Calu3 (cell line): ENCODE results near the gene BCL2L15. TPM values are rescaled to one million over a fixed set of nuclear protein-coding genes. Genes with fewer than 3 reads are reported as not detected.

Experiments
- BruUV-seq: library from RNA; stranded (reverse); fragments of 400-500 nt; replicated peaks from 2 replicates; lab custom pipeline; 2021; lab: Mats Ljungman, UMichigan
- CTCF ChIA-PET: fragments of 300-600 bp; sonication (Branson Sonifier 250); formaldehyde crosslinking; loops from one replicate; lab custom pipeline; 2022; ENCODE audit warnings: antibody characterized with exemption; lab: Charles Lee
- DNase-seq: peaks from one replicate; pipeline ENCODE4 v3.0.0; 2022
- H3K27ac Mint-ChIP-seq: one replicate; pipeline ENCODE4 v1.8.0; 2022; ENCODE audit warnings: mixed read lengths; ENCODE audit not compliant: unreplicated experiment
- H3K27me3 Mint-ChIP-seq: one replicate; pipeline ENCODE4 v1.8.0; 2022; ENCODE audit warnings: mixed read lengths; ENCODE audit not compliant: unreplicated experiment
- H3K36me3 Mint-ChIP-seq: one replicate; pipeline ENCODE4 v1.8.0; 2022; ENCODE audit warnings: mild to moderate bottlenecking, moderate library complexity, mixed read lengths; ENCODE audit not compliant: insufficient read depth, unreplicated experiment
- H3K4me1 Mint-ChIP-seq: one replicate; pipeline ENCODE4 v1.8.0; 2022; ENCODE audit warnings: mild to moderate bottlenecking, low read depth, mixed read lengths; ENCODE audit not compliant: unreplicated experiment
- H3K4me3 Mint-ChIP-seq: one replicate; pipeline ENCODE4 v1.8.0; 2022; ENCODE audit warnings: mild to moderate bottlenecking, low read depth, moderate library complexity, mixed read lengths; ENCODE audit not compliant: unreplicated experiment
- H3K9me3 Mint-ChIP-seq: one replicate; pipeline ENCODE4 v1.8.0; 2022; ENCODE audit warnings: low read depth, mixed read lengths; ENCODE audit not compliant: unreplicated experiment
- intact Hi-C: fragments of 100-400 bp; cut with micrococcal nuclease; formaldehyde crosslinking; loops from one replicate; pipeline ENCODE4 v1.10.0; 2022; ENCODE audit not compliant: unreplicated experiment
- total RNA-seq: library from RNA; stranded (reverse); gene quantifications from 2 replicates; pipeline ENCODE4 v1.2.3, GENCODE V29; 2022
- TF ChIP-seq, protein P1 (sequence below): fragments of 200-600 bp; IDR thresholded peaks from one replicate; pipeline ENCODE4 v1.8.0; 2022; ENCODE audit warnings: antibody characterized with exemption; ENCODE audit not compliant: unreplicated experiment

The BCL2L15 gene
- total RNA-seq, 1 experiment from 2014 or later = 16.8 TPM

DNA sequence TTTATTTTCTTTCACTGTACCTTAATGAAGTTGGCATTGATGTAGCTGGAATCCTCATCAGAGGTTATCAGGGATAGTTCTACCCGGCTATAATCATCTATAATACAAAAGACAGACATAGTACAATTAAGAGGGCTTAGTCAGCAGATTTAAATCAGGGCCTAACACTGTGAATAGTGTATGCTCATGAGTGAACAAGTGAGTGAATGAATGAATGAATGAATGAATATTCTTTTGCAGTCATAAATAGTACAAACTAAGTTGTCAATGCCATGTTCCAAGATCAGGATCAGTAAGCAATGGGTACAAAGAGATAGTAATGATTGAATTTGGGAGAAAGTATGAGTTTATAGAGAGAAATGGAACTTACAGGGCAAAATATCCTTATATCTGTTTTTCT is 28.4 kb downstream of the BCL2L15 start:
- Mint-ChIP-seq H3K4me1 (peaks cover 7% of the 10 kb centered on the region), H3K27ac (no peak overlapping the region), H3K36me3 (no peaks in the 10 kb centered on the region), H3K4me3 (no peak overlapping the region), H3K9me3 (no peaks in the 10 kb centered on the region), H3K27me3 (no peaks in the 10 kb centered on the region)
- TF ChIP-seq, protein P1, sequence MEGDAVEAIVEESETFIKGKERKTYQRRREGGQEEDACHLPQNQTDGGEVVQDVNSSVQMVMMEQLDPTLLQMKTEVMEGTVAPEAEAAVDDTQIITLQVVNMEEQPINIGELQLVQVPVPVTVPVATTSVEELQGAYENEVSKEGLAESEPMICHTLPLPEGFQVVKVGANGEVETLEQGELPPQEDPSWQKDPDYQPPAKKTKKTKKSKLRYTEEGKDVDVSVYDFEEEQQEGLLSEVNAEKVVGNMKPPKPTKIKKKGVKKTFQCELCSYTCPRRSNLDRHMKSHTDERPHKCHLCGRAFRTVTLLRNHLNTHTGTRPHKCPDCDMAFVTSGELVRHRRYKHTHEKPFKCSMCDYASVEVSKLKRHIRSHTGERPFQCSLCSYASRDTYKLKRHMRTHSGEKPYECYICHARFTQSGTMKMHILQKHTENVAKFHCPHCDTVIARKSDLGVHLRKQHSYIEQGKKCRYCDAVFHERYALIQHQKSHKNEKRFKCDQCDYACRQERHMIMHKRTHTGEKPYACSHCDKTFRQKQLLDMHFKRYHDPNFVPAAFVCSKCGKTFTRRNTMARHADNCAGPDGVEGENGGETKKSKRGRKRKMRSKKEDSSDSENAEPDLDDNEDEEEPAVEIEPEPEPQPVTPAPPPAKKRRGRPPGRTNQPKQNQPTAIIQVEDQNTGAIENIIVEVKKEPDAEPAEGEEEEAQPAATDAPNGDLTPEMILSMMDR = no peak
- no peak for DNase-seq
- BruUV-seq = no TSS peak
- intact Hi-C loops = no loop called here
- CTCF ChIA-PET = no interaction called here

DNA sequence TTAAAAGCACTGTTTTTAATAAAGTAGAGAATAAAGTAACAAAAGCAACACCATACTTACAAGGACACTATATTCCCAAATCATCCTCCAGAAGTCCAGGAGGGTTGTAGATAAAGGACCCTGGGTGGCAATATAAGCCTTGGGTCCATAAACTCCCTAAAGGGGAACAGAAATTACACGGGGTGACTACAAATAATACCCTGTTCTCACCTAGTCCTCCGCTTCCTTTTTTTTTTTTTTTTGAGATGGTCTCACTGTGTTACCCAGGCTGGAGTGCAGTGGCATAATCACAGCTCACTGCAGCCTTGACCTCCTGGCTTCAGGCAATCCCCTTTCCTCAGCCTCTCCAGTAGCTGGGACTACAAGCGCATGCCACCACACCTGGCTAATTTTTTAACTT is 29.0 kb downstream of the BCL2L15 start:
- Mint-ChIP-seq H3K4me1 (peaks cover 7% of the 10 kb centered on the region), H3K4me3 (no peak overlapping the region), H3K9me3 (no peaks in the 10 kb centered on the region), H3K27ac (no peak overlapping the region), H3K36me3 (no peaks in the 10 kb centered on the region), H3K27me3 (no peaks in the 10 kb centered on the region)
- intact Hi-C loops = no loop called here
- BruUV-seq = no TSS peak
- TF ChIP-seq, protein P1 = no peak
- CTCF ChIA-PET = no interaction called here
- no peak for DNase-seq

DNA sequence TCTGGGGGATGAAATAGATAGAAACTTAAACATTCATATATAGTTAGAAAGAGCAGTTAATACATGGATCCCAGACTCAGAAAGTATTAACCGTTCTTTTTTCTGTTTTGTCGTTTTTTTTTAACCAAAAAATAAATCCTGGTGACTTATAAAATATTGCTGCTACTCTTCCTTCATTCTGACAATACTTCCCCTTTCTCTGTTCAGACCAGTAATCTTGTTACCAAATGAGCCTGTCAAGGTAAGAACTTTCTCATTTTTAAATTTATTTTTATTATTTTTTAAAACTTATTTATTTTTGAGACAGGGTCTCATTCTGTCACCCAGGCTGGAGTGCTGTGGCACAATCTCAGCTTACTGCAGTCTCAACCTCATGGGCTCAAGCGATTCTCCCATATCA is 29.6 kb downstream of the BCL2L15 start:
- intact Hi-C loops = no loop called here
- CTCF ChIA-PET = no interaction called here

DNA sequence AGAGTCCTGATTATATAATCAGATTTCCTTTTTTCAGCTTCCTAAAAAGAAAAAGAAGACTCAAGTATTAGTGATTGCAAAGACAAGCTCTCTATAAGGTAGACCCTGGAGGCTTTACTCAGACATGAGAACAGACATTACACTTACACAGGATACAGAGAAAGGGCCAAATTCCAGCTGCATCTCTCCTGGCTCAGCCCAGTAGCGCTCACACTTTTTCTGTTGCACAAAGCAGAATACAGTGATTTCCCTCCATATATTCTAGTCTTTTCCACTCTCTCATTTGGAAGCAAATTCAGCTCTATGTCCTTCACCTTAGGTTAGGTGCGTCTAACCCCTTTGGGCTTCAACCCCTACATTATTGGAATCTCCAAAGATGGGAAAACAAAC is 31.0 kb downstream of the BCL2L15 start:
- no peaks in the 10 kb centered on the region for H3K27me3 Mint-ChIP-seq
- no peaks in the 10 kb centered on the region for H3K36me3 Mint-ChIP-seq
- CTCF ChIA-PET = no interaction called here
- peaks cover 7% of the 10 kb centered on the region for H3K4me1 Mint-ChIP-seq
- H3K27ac Mint-ChIP-seq = no peak overlapping the region
- H3K4me3 Mint-ChIP-seq = no peak overlapping the region
- no peaks in the 10 kb centered on the region for H3K9me3 Mint-ChIP-seq
- intact Hi-C loops = no loop called here
- TF ChIP-seq, protein P1 = no peak
- no peak for DNase-seq
- no TSS peak for BruUV-seq

More for the DNA sequence above, 29.6 kb downstream of the BCL2L15 start:
- no peak overlapping the region for H3K27ac Mint-ChIP-seq
- no peaks in the 10 kb centered on the region for H3K36me3 Mint-ChIP-seq
- peaks cover 7% of the 10 kb centered on the region for H3K4me1 Mint-ChIP-seq
- H3K27me3 Mint-ChIP-seq = no peaks in the 10 kb centered on the region
- BruUV-seq = no TSS peak
- H3K4me3 Mint-ChIP-seq = no peak overlapping the region
- H3K9me3 Mint-ChIP-seq = no peaks in the 10 kb centered on the region
- TF ChIP-seq, protein P1 = no peak
- no peak for DNase-seq
